DND-41 (cell line): ENCODE measurements around the gene PHC2.
"Not testable (repeated sequence)": the region's sequence is repeated elsewhere in the genome, so short reads cannot be mapped to it uniquely, and the experiment has no call there.

Experiments used
- ATAC-seq: fragments of 200-7000 bp; cut with Tn5 transposase; 3 replicates; pipeline ENCODE4 v1.9.1; 2021; ENCODE audit warnings: low read depth; ENCODE audit not compliant: insufficient read depth
- DNase-seq: peaks from one replicate; pipeline ENCODE4 v3.0.0-alpha.2; 2020
- H2AFZ ChIP-seq: 2 replicates; pipeline ENCODE4 v1.6.0; 2012; ENCODE audit warnings: low read depth, low read length
- H3K27ac ChIP-seq: 2 replicates; pipeline ENCODE4 v1.5.1; 2012; ENCODE audit warnings: low read length, inconsistent platforms
- H3K27me3 ChIP-seq: fragments of 200-600 bp; sonication (generic); 2 replicates; pipeline ENCODE4 v1.6.0; 2012; ENCODE audit warnings: low read length, mild to moderate bottlenecking, inconsistent platforms; ENCODE audit not compliant: insufficient read depth, poor library complexity
- H3K36me3 ChIP-seq: 2 replicates; pipeline ENCODE4 v1.5.1; 2012; ENCODE audit warnings: low read length, inconsistent platforms; ENCODE audit not compliant: insufficient read depth
- H3K4me1 ChIP-seq: 2 replicates; pipeline ENCODE4 v1.5.1; 2012; ENCODE audit warnings: mild to moderate bottlenecking, low read length; ENCODE audit not compliant: insufficient read depth
- H3K4me2 ChIP-seq: 2 replicates; pipeline ENCODE4 v1.6.0; 2012; ENCODE audit warnings: mild to moderate bottlenecking, moderate library complexity, low read length, inconsistent platforms; ENCODE audit not compliant: insufficient read depth
- H3K4me3 ChIP-seq, 2 experiments: fragments of 200-600 bp in 1 of 2; shearing (Covaris generic) in 1 of 2; 2 replicates each; pipeline ENCODE4 v1.5.1; 2012 to 2016; ENCODE audit warnings: inconsistent platforms in 2 of 2, low read length in 2 of 2, mild to moderate bottlenecking in 2 of 2, low read depth in 1 of 2, moderate library complexity in 1 of 2
- H3K79me2 ChIP-seq: 2 replicates; pipeline ENCODE4 v1.6.0; 2012; ENCODE audit warnings: low read length, inconsistent platforms; ENCODE audit not compliant: insufficient read depth
- H3K9ac ChIP-seq: 2 replicates; pipeline ENCODE4 v1.6.0; 2012; ENCODE audit warnings: low read depth, mild to moderate bottlenecking, inconsistent platforms, low read length, moderate library complexity
- H3K9me3 ChIP-seq: 2 replicates; pipeline ENCODE4 v1.5.1; 2012; ENCODE audit warnings: low read length, moderate library complexity, mild to moderate bottlenecking, inconsistent platforms; ENCODE audit not compliant: insufficient read depth, severe bottlenecking
- H4K20me1 ChIP-seq: 2 replicates; pipeline ENCODE4 v1.6.0; 2012; ENCODE audit warnings: low read length; ENCODE audit not compliant: insufficient read depth
- EZH2 ChIP-seq: IDR thresholded peaks from 3 replicates; pipeline ENCODE4 v1.6.1; 2012; ENCODE audit warnings: borderline replicate concordance, low read depth, mild to moderate bottlenecking, moderate library complexity, low read length, inconsistent platforms; ENCODE audit not compliant: severe bottlenecking
- TF ChIP-seq, protein P1 (sequence below): IDR thresholded peaks from 2 replicates; pipeline ENCODE4 v1.5.1; 2012; ENCODE audit warnings: borderline replicate concordance, low read length, moderate library complexity, mild to moderate bottlenecking; ENCODE audit not compliant: poor library complexity, severe bottlenecking; ENCODE audit errors: extremely low read depth

PHC2 gene

GRCh38 chr1:33295023-33295422, 135.9 kb downstream of the PHC2 start:
- H3K27ac ChIP-seq, result no peak overlapping the region
- TF ChIP-seq, protein P1, sequence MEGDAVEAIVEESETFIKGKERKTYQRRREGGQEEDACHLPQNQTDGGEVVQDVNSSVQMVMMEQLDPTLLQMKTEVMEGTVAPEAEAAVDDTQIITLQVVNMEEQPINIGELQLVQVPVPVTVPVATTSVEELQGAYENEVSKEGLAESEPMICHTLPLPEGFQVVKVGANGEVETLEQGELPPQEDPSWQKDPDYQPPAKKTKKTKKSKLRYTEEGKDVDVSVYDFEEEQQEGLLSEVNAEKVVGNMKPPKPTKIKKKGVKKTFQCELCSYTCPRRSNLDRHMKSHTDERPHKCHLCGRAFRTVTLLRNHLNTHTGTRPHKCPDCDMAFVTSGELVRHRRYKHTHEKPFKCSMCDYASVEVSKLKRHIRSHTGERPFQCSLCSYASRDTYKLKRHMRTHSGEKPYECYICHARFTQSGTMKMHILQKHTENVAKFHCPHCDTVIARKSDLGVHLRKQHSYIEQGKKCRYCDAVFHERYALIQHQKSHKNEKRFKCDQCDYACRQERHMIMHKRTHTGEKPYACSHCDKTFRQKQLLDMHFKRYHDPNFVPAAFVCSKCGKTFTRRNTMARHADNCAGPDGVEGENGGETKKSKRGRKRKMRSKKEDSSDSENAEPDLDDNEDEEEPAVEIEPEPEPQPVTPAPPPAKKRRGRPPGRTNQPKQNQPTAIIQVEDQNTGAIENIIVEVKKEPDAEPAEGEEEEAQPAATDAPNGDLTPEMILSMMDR, result no peak
- no peak for TF ChIP-seq EZH2
- no peak overlapping the region for H3K4me3 ChIP-seq
- H4K20me1 ChIP-seq, result peaks cover 43% of the 10 kb centered on the region
- ATAC-seq, result no peak
- no peak overlapping the region for H3K4me2 ChIP-seq
- H3K36me3 ChIP-seq, result peaks cover 74% of the 10 kb centered on the region
- no peaks in the 10 kb centered on the region for H3K9me3 ChIP-seq
- H3K9ac ChIP-seq, result no peak overlapping the region
- no peak for DNase-seq
- no peak overlapping the region for H2AFZ ChIP-seq
- H3K27me3 ChIP-seq, result no peaks in the 10 kb centered on the region
- peaks cover 7% of the 10 kb centered on the region; the same call in 1 of the 2 replicates for H3K79me2 ChIP-seq
- no peaks in the 10 kb centered on the region for H3K4me1 ChIP-seq

DNA sequence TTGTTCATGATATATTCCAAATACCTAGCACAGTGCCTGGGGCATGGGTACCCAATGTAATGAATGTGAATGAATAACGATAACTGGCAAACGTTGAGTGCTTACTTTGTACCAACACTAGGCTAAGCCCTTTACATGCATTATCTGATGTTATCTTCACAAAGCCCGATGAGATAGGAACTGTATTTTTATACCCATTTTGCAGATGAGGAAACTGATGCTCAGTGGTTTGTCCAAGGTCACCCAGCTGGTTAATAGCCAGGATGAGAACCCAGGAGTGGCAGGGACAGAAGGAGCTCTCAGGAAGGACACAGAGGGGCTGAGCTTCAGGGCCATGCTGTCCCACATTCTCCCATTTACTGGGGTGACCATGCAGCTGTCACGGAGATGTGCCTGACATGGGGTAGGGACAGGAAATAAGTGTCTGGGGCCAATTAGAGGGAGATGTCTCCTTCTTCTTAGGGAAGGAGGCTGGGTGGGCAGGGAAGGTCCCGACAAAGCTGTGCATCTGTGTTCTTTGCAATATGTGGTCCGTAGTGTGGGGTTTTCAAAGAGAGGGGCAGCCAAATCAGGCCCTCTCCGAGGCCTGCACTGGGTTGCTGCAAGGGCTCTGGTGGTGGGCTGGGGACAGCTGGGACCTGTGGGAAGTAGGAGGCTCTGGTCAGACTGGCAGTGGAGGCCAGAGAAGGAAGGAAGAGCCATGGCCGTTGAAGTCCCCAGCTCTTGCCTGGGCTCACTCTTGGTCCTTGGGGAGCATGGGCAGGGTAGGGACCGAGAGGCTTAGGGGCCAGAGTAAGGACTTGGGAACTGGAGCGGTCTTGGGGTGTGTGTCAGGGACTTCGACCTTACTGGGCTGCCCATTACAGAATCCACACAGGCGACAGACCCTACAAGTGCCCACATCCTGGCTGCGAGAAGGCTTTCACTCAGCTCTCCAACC, 136.6 kb downstream of the PHC2 start:
- no peaks in the 10 kb centered on the region for H3K4me1 ChIP-seq
- no peak overlapping the region for H3K4me2 ChIP-seq
- no peak overlapping the region for H3K27ac ChIP-seq
- H3K27me3 ChIP-seq, result no peaks in the 10 kb centered on the region
- H3K9me3 ChIP-seq, result no peaks in the 10 kb centered on the region
- H3K4me3 ChIP-seq, result no peak overlapping the region
- H2AFZ ChIP-seq, result no peak overlapping the region
- peaks cover 74% of the 10 kb centered on the region for H3K36me3 ChIP-seq
- no peak overlapping the region for H3K9ac ChIP-seq
- peaks cover 44% of the 10 kb centered on the region for H4K20me1 ChIP-seq
- TF ChIP-seq, protein P1, result no peak
- no peak for TF ChIP-seq EZH2
- H3K79me2 ChIP-seq, result peaks cover 12% of the 10 kb centered on the region; the same call in 1 of the 2 replicates
- DNase-seq, result no peak
- no peak for ATAC-seq

DNA sequence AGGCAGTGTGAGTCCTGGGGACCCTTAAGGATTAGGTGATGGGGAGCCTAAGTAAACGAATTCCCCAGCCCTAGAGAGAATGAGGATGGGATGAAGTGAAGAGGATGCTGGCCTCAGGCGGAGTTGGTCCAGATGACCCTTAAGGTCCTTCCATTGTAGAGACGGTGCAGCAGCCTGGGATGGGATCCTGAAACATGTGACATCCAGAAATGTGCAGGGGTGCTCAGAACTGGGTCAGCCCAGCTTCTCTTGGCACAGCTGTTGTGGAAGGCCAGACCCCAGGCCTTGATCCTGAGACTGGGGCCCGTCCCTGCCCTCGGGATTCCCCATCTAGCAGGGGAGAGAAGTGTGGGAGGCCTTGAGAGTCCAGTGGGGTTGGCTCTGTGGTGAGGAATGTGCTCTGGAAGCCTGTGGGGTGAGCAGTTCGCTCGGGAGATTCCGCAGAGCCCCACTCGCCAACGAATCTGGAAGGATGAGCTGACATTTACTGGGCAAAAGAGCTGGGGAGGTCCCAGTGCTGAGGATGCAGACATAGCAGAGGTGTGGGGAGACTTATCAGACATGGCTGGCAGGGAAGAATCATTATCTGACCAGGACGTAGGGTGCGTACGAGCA, 138.1 kb downstream of the PHC2 start:
- Histone ChIP-seq H3K27ac (no peak overlapping the region), H3K4me3 (no peak overlapping the region), H3K36me3 (peaks cover 73% of the 10 kb centered on the region), H3K4me2 (no peak overlapping the region), H3K9me3 (no peaks in the 10 kb centered on the region), H2AFZ (no peak overlapping the region), H3K9ac (no peak overlapping the region), H3K4me1 (no peaks in the 10 kb centered on the region), H4K20me1 (peaks cover 42% of the 10 kb centered on the region), H3K79me2 (peaks cover 14% of the 10 kb centered on the region; the same call in 1 of the 2 replicates), H3K27me3 (no peaks in the 10 kb centered on the region)
- ATAC-seq (no peak), DNase-seq (no peak)
- TF ChIP-seq, protein P1, result no peak
- no peak for TF ChIP-seq EZH2

DNA sequence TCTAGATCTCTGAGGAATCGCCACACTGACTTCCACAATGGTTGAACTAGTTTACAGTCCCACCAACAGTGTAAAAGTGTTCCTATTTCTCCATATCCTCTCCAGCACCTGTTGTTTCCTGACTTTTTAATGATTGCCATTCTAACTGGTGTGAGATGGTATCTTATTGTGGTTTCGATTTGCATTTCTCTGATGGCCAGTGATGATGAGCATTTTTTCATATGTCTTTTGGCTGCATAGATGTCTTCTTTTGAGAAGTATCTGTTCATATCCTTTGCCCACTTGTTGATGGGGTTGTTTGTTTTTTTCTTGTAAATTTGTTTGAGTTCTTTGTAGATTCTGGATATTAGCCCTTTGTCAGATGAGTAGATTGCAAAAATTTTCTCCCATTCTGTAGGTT, 140.3 kb downstream of the PHC2 start:
- not testable (repeated sequence) for H3K9ac ChIP-seq, H3K27ac ChIP-seq, H3K4me3 ChIP-seq, ATAC-seq, H2AFZ ChIP-seq, DNase-seq, H3K27me3 ChIP-seq, H3K9me3 ChIP-seq, H3K4me2 ChIP-seq, H3K4me1 ChIP-seq
- Histone ChIP-seq H3K36me3 (peaks cover 68% of the 10 kb centered on the region), H3K79me2 (peaks cover 14% of the 10 kb centered on the region; the same call in 1 of the 2 replicates), H4K20me1 (peaks cover 36% of the 10 kb centered on the region)
